K562 (cell line): Measurements from ENCODE around the gene DYNLT2. TPM values are rescaled to one million over a fixed set of nuclear protein-coding genes. Genes with fewer than 3 reads are reported as not detected.

Experiments used
- ATAC-seq: fragments of 200-7000 bp; cut with Tn5 transposase; 3 replicates; pipeline ENCODE4 v1.9.1; 2020; ENCODE audit warnings: moderate library complexity
- BruUV-seq: library from RNA; stranded (reverse); fragments of 400-500 nt; replicated peaks from 2 replicates; lab custom pipeline; 2021; lab: Mats Ljungman, UMichigan
- CTCF ChIA-PET: fragments of 300-600 bp; formaldehyde crosslinking; extraction: SDS; loops from one replicate; lab custom pipeline; 2021; ENCODE audit warnings: low intra/inter-chr PET ratio; lab: Yijun Ruan, JAX
- POLR2A ChIA-PET: fragments of 300-600, 350-650 bp; sonication (Branson Sonifier 250); formaldehyde crosslinking; extraction: SDS; loops from one replicate; lab custom pipeline; 2021; ENCODE audit warnings: antibody characterized with exemption, inconsistent platforms; lab: Yijun Ruan, JAX
- DNase-seq, 4 experiments: peaks; one replicate each; pipeline versions ENCODE4 v3.0.0 to v3.0.0-alpha.2; 2011 to 2018; ENCODE audit warnings: low spot score in 3 of 4, mixed read lengths in 3 of 4; ENCODE audit errors: extremely low read depth in 1 of 4
- FAIRE-seq: peaks from 2 replicates; lab custom pipeline; 2011; peaks lifted over from hg19 to GRCh38; lab: Jason Lieb, UNC
- H2AFZ ChIP-seq: 2 replicates; pipeline ENCODE4 v1.6.0; 2011; ENCODE audit warnings: low read depth, low read length, control low read depth, inconsistent platforms
- H3K27ac ChIP-seq: fragments of 200-600 bp; 3 replicates; pipeline ENCODE4 v1.8.0; 2011; ENCODE audit warnings: low read depth, mild to moderate bottlenecking, control low read depth, inconsistent platforms, low read length, moderate library complexity, mixed read lengths; ENCODE audit errors: extremely low read depth
- H3K27me3 ChIP-seq, 2 experiments: fragments of 300-600 bp in 1 of 2; 2 replicates in 1 of 2; 3 replicates in 1 of 2; pipeline versions ENCODE4 v1.6.0 to v1.8.0; 2011; ENCODE audit warnings: inconsistent platforms in 2 of 2, low read length in 2 of 2, mild to moderate bottlenecking in 1 of 2, mixed read lengths in 1 of 2, moderate library complexity in 1 of 2; ENCODE audit not compliant: control insufficient read depth in 2 of 2, insufficient read depth in 2 of 2
- H3K36me3 ChIP-seq: fragments of 300-600 bp; 3 replicates; pipeline ENCODE4 v1.8.0; 2011; ENCODE audit warnings: mild to moderate bottlenecking, low read length, inconsistent platforms; ENCODE audit not compliant: control insufficient read depth, insufficient read depth
- H3K4me1 ChIP-seq, 2 experiments: fragments of 200-600 bp in 1 of 2; replicated peaks in 1 of 2; 2 replicates in 1 of 2; 3 replicates in 1 of 2; pipeline versions ENCODE4 v1.5.1 to v1.8.0; 2011; ENCODE audit warnings: inconsistent platforms in 2 of 2, low read length in 2 of 2, mild to moderate bottlenecking in 1 of 2, mixed read lengths in 1 of 2, moderate library complexity in 1 of 2; ENCODE audit not compliant: control insufficient read depth in 2 of 2, insufficient read depth in 2 of 2
- H3K4me2 ChIP-seq: 2 replicates; pipeline ENCODE4 v1.6.1; 2011; ENCODE audit warnings: low read length, control low read depth, inconsistent platforms, mixed read lengths; ENCODE audit not compliant: insufficient read depth
- H3K4me3 ChIP-seq: fragments of 200-600 bp; sonication (generic), shearing (Covaris generic); 2 replicates; pipeline ENCODE4 v1.5.1; 2016; ENCODE audit warnings: control low read depth, inconsistent platforms
- H3K79me2 ChIP-seq: fragments of 200-600 bp; 3 replicates; pipeline ENCODE4 v1.8.0; 2011; ENCODE audit warnings: low read length, inconsistent platforms; ENCODE audit not compliant: control insufficient read depth, insufficient read depth
- H3K9ac ChIP-seq, 2 experiments: 2 replicates each; pipeline versions ENCODE4 v1.6.0 to v1.6.1; 2011; ENCODE audit warnings: low read depth in 2 of 2, low read length in 2 of 2, control low read depth in 1 of 2, inconsistent platforms in 1 of 2, mild to moderate bottlenecking in 1 of 2, mixed read lengths in 1 of 2; ENCODE audit not compliant: insufficient read depth in 1 of 2
- H3K9me1 ChIP-seq: one replicate; pipeline ENCODE4 v1.6.0; 2011; ENCODE audit warnings: inconsistent platforms, mild to moderate bottlenecking, low read length, moderate library complexity; ENCODE audit not compliant: control insufficient read depth, insufficient read depth
- H3K9me3 ChIP-seq: replicated peaks from 2 replicates; pipeline ENCODE4 v1.5.1; 2011; ENCODE audit warnings: low read depth, low read length, inconsistent platforms; ENCODE audit not compliant: control insufficient read depth, insufficient read depth
- H4K20me1 ChIP-seq: replicated peaks from 2 replicates; pipeline ENCODE4 v1.6.1; 2011; ENCODE audit warnings: low read length, inconsistent platforms, mixed read lengths; ENCODE audit not compliant: control insufficient read depth, insufficient read depth
- BRCA1 ChIP-seq, 2 experiments: fragments of 450-650 bp in 1 of 2; sonication (generic) in 1 of 2; formaldehyde crosslinking in 1 of 2; IDR thresholded peaks; 2 replicates each; pipeline versions ENCODE4 v1.5.0 to v1.6.1; 2017 to 2020; ENCODE audit warnings: mild to moderate bottlenecking in 1 of 2, missing genetic modification reagents in 1 of 2
- CTCF ChIP-seq, 3 experiments: IDR thresholded peaks in 2 of 3; conservative IDR thresholded peaks in 1 of 3; 2 replicates each; pipeline ENCODE4 v1.5.1; 2011 to 2012; ENCODE audit warnings: low read length in 3 of 3, mild to moderate bottlenecking in 3 of 3, control low read depth in 2 of 3, improper control_type of control experiment in 1 of 3, inconsistent platforms in 1 of 3, low read depth in 1 of 3, mixed read lengths in 1 of 3, moderate library complexity in 1 of 3; ENCODE audit not compliant: insufficient read depth in 2 of 3
- CTCFL ChIP-seq: IDR thresholded peaks from 2 replicates; pipeline ENCODE4 v1.6.1; 2011; ENCODE audit warnings: borderline replicate concordance, low read depth, mild to moderate bottlenecking, moderate library complexity, low read length; ENCODE audit not compliant: insufficient read depth, poor library complexity, severe bottlenecking
- KDM1A ChIP-seq, 2 experiments: fragments of 450-650 bp; IDR thresholded peaks; 2 replicates each; pipeline ENCODE4 v1.6.1; 2016; ENCODE audit warnings: mild to moderate bottlenecking in 2 of 2
- MEF2A ChIP-seq: IDR thresholded peaks from 2 replicates; pipeline ENCODE4 v1.6.1; 2011; ENCODE audit warnings: low read depth, mild to moderate bottlenecking, low read length, moderate library complexity; ENCODE audit not compliant: control insufficient read depth
- TEAD1 ChIP-seq, 2 experiments: fragments of 450-650 bp in 1 of 2; sonication (generic) in 1 of 2; formaldehyde crosslinking; IDR thresholded peaks; 2 replicates each; pipeline versions ENCODE4 v1.4.0 to v1.8.0; 2020 to 2022; ENCODE audit warnings: mild to moderate bottlenecking in 2 of 2, missing genetic modification reagents in 1 of 2
- TFAP4 ChIP-seq: sonication (generic); formaldehyde crosslinking; IDR thresholded peaks from 2 replicates; pipeline ENCODE4 v1.8.0; 2022; ENCODE audit warnings: missing genetic modification reagents, mild to moderate bottlenecking, moderate library complexity, borderline replicate concordance
- ZNF3 ChIP-seq: fragments of 250-450 bp; sonication (Bioruptor Pico); IDR thresholded peaks from 2 replicates; pipeline ENCODE4 v1.5.0; 2021; ENCODE audit warnings: mild to moderate bottlenecking, moderate library complexity
- WGBS: fragments of 100-300 bp; shearing (Covaris generic); methylation state at CpG from one replicate; pipeline ENCODE4 v1.1.6; 2016; ENCODE audit warnings: low coverage, mixed read lengths; ENCODE audit not compliant: insufficient coverage; ENCODE audit errors: missing lambda C conversion rate; 5-methylcytosine and 5-hydroxymethylcytosine counted together
- in situ Hi-C: fragments of 300-500 bp; cut with MboI; formaldehyde crosslinking; loops from 4 replicates; pipeline ENCODE4 v1.15.0; 2018; ENCODE audit warnings: inconsistent platforms, mixed read lengths
- intact Hi-C: fragments of 100-400 bp; cut with micrococcal nuclease; formaldehyde crosslinking; loops from 2 replicates; pipeline ENCODE4 v1.14.2; 2022
- polyA plus RNA-seq, 8 experiments: library from polyadenylated mRNA; depleted of rRNA in 4 of 8; stranded (reverse) in 5 of 8; unstranded in 3 of 8; fragments of >200 nt; fragmentation: Nextera tagmentation in 2 of 8; fragmentation: Illumina TruSeq in 1 of 8; extraction: Ambion mirVana in 2 of 8; extraction: Trizol in 1 of 8; gene quantifications; 2 replicates each; pipeline versions ENCODE4 v1.2.1 to v1.2.3, GENCODE V29; 2011 to 2014; ENCODE audit warnings: inconsistent platforms in 1 of 8, missing spikeins in 1 of 8
- total RNA-seq, 7 experiments: library from RNA; depleted of rRNA in 6 of 7; stranded (reverse); fragments of >200 nt in 6 of 7; fragmentation: Illumina TruSeq in 2 of 7; extraction: Trizol in 2 of 7; gene quantifications; 2 replicates each; pipeline versions ENCODE4 v1.2.1 to v1.2.3, GENCODE V29; 2011 to 2021; ENCODE audit warnings: low replicate concordance in 1 of 7

DYNLT2 gene
- total and polyA plus RNA-seq, 9 of the 15 experiments (the other 6 are each of a cell fraction or from before 2014, with no cell fraction given): 2.0 to 12.8 (median 6.3) TPM

GRCh38 chr6:169789146-169789943 lies 38.0 kb upstream of the DYNLT2 start:
- TF ChIP-seq TEAD1 (CRISPR knock-in tag; IDR thresholded peaks at IDR 0.05) (0 out of 4 replicates have a peak, but pooled peaks of 1 of the 2 experiments have one; percentile 29), CTCFL (peak; percentile 55), ZNF3 (CRISPR knock-in tag) (no peak), TFAP4 (CRISPR knock-in tag) (peak; percentile 72), CTCF (IDR thresholded peaks at IDR 0.05 in 2 of 3, conservative IDR thresholded peaks at IDR 0.05 in 1 of 3; ENCODE audit: insufficient read depth in 2 of 3, low read depth in 1 of 3, low read length in 3 of 3) (peak; percentile 4 to 37 (median 15); a peak in 2 of 6 replicates), MEF2A (no peak), KDM1A (IDR thresholded peaks at IDR 0.05) (peak in 1 of 2 experiments; percentile 13; a peak in 1 of 4 replicates), BRCA1 (IDR thresholded peaks at IDR 0.05) (no peak), BRCA1 (CRISPR knock-in tag; IDR thresholded peaks at IDR 0.05) (0 out of 2 replicates have a peak, but pooled peaks have one; percentile 7)
- Histone ChIP-seq H3K36me3 (no peaks in the 10 kb centered on the region), H3K27ac (no peak overlapping the region), H3K9me3 (no peaks in the 10 kb centered on the region), H3K9ac (peak overlapping the region in 1 of 2 experiments; percentile 69; a peak in 2 of 4 replicates), H3K4me3 (no peak overlapping the region), H2AFZ (peak overlapping the region; percentile 90), H3K4me1 (peaks cover 11 to 20% of the 10 kb centered on the region in 2 experiments; a peak in 3 of 5 replicates), H3K27me3 (peaks cover 54 to 84% of the 10 kb centered on the region in 2 experiments), H3K4me2 (peak overlapping the region; percentile 84), H4K20me1 (peaks cover 19% of the 10 kb centered on the region; the same call in 1 of the 2 replicates), H3K9me1 (peaks cover 2% of the 10 kb centered on the region), H3K79me2 (no peaks in the 10 kb centered on the region)
- DNase-seq: peak; percentile 25 to 28 (median 26)
- in situ Hi-C loops: no loop called here
- CTCF ChIA-PET: interaction anchor here (0.9 to 2.8 kb wide), 2 partner anchors 728 to 740 kb away, joined by 3 to 20 read pairs; no protein-coding TSS in a partner anchor
- FAIRE-seq: no peak
- POLR2A ChIA-PET: interaction anchor here (0.6 to 4.4 kb wide), 3 partner anchors 15 to 423 kb away, joined by 3 to 29 read pairs (median 4); no protein-coding TSS in a partner anchor
- peak; percentile 36 for ATAC-seq
- BruUV-seq: no TSS peak
- whole genome bisulfite sequencing: 40% methylated on average over 23 of the region's 24 CpGs
- intact Hi-C loops: no loop called here
